GM08714 (cell line): ENCODE results near the gene DENND1B.

Experiments used
- H3K4me3 ChIP-seq: fragments of 200-500 bp; sonication (Bioruptor generic); 2 replicates; pipeline ENCODE4 v1.5.1; 2014; ENCODE audit warnings: mild to moderate bottlenecking, low read length, inconsistent platforms
- ZNF274 ChIP-seq: IDR thresholded peaks from 2 replicates; pipeline ENCODE4 v1.6.1; 2012; ENCODE audit warnings: mild to moderate bottlenecking, low read depth, low read length

The DENND1B gene

DNA sequence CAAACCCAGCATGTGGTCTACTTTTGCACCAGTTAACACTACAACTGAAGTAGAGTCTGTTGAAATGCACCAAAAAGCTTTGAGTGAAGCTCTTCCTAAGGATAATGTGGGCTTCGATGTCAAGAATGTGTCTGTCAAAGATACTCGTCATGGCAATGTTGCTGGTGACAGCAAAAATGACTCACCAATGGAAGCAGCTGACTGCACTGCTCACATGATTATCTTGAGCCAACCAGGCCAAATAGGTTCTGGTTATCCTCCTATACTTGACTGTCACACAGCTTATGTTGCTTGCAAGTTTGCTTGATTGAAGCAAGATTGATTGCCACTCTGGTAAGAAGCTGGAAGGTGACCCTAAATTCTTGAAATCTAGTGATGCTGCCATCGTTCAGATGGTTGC is 85.2 kb downstream of the DENND1B start:
- no peak overlapping the region for H3K4me3 ChIP-seq
- TF ChIP-seq ZNF274: no peak

DNA sequence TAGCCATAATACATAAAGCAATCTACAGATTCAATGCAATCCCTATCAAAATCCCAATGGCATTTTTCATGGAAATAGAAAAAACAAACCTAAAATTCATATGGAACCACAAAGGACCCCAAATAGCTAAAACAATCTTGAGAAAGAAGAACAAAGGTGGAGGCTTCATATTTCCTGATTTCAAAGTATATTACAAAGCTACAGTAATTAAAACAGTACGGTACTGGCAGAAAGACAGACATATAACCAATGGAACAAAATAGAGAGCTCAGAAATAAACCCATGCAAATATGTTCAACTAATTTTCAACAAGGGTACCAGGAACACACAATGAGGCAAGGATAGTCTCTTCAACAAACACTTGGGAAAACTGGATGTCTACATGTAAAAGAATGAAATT is 87.0 kb downstream of the DENND1B start:
- no peak overlapping the region for H3K4me3 ChIP-seq
- TF ChIP-seq ZNF274: no peak

DNA sequence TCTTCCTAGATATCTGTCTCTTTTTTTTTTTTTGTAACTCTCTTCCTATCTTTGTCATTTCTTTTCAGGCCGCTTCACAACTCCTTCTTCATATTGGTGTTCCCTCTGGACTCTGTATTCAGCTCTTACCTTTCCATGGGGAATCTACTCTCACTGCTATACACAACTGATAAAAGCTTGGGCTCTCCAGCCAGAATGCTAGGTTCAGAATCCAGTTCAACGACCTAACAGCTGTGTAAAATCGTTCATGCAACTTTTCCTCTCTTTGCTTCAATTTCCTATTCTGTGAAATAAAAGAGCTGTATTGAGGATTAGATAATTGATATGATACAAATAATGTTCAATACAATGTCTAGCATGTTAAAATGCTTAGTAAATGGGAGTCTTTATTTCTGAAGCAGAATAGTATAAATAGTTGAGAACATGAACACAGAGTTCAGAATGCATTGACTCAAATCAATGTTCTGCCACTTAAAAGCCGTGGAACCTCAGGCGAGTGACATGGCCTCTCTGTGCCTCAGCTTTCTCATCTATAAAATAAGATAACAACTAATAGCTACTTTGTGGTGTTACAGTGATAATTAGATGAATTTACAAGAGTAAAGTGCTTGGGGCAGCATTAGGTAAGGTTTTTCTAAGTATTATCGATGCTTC is 88.5 kb downstream of the DENND1B start:
- TF ChIP-seq ZNF274: no peak
- no peak overlapping the region for H3K4me3 ChIP-seq

DNA sequence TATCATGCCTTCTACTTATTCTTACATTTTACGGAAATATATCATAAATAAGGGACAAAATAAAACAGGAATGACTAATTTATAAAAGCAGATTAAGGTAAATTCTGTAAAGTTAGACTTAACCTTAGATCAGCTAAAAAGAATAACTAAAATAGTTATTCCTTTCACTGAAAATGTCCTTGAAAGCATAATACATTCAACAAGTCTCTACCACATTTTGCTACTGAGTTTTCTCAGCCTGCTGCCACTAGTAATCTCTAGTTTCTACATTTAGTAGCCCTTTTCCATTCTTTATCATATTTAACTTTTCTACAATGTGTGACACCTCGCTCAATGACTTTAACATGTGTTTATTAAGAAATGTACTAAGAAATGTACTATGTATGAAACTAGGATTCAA is 89.0 kb downstream of the DENND1B start:
- H3K4me3 ChIP-seq: no peak overlapping the region
- no peak for TF ChIP-seq ZNF274

DNA sequence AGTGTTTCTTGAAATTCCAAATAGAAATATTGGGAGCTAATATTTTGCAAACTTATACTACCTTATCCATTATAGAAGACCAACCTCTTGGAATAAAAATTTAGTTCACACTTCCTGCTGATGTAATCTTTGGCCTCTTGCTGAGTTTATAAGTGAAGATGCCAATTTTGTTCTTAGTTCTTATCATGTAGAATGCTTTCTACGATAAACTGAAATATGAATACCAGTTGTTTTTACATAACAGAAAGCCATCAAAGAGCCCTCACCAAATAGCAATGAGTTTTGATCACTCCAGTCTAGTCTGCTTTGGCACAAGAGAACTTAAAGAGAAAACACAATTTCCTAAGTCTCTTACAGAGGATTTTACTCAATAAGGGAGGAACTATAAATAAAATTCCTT is 89.5 kb downstream of the DENND1B start:
- no peak for TF ChIP-seq ZNF274
- H3K4me3 ChIP-seq: no peak overlapping the region

DNA sequence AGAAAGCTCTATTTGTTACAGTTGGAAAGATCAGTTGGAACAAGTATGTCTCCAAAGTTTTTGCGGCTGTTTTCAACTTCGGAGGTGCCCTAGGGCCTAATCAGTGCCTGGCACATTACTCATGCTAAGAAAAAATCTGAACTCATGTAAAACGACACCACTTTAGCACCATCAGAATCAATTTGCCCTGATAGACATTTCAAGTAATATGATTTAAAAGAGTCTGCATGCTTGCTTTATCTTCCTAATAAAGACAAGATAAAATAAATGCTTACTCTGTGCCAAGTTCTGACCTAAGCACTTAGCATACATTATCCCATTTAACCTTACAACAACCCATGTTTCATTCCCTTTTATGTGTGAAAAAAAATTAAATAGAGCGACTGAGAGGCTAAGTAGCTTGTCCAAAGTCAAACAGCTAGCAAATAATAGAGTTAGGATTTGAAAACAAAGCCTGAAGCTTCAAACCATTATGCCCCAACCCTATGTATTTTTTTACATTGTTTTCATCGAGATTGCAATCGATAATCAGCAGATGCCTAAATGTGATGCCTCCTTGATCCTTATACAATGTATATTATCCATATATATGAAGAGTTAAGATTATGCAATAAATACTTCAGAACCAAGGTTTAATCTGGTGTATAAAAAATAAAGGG is 91.3 kb downstream of the DENND1B start:
- H3K4me3 ChIP-seq: no peak overlapping the region
- no peak for TF ChIP-seq ZNF274

DNA sequence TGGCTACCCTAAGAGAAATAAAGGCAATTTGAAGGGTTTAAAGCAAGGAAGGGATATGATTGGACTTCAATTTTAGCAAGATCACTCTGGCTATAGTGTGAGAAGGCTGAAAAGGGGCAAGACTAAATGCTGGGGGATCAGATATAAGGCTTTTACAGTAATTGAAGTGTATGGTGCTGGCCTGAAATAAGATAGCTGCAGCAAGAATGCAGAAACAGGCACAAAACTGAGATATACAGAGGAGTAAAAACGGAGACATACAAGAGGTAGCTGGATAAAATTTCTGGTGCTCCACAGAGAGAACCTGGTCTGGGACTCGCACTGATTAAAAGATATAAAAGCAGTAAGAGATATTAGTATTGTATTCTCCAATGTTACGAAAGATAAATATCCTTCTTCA is 92.0 kb downstream of the DENND1B start:
- TF ChIP-seq ZNF274: no peak
- no peak overlapping the region for H3K4me3 ChIP-seq

DNA sequence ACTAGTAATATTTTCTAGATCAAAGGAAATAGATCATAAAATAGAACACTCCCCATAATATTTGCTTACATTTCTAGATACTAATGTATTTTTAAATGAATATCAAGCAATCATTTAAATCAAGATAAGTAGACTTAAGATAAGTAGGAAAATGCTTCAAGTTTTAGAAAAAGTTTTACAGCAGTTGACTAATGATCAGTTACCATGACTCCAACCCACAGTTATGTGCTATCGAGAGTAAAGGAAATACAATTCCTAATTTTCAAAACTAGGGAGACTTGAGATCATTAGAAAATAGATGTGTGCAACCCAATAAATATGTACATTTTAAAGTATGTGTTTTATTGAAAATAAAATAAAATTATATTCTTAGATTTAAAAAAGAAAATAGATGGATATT is 95.0 kb downstream of the DENND1B start:
- no peak overlapping the region for H3K4me3 ChIP-seq
- no peak for TF ChIP-seq ZNF274

DNA sequence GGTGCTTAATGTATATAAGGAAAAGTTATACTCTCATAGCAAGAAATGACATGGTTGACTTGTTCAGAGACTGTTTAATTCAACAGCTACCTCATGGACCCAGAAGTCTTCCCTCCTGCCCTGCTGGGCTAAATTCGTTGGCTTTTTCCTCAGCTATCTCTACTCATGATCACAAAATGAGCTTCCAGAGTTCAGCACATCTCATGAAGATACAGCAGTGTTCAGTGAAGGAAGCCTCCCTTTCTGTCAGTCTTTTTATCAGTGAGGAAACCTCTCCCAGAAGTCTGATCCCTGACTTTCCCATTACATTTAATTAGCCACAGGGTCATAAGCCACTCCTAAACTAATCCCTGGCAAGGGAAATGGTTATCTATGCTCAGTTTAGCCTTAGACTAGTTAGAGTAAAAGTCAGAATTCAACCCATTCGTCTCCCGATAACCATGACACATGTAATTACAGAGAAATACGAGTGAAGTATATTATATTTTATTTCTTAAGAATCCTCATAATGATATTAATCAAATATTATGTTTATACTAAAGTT is 97.5 kb downstream of the DENND1B start:
- H3K4me3 ChIP-seq: no peak overlapping the region
- no peak for TF ChIP-seq ZNF274

DNA sequence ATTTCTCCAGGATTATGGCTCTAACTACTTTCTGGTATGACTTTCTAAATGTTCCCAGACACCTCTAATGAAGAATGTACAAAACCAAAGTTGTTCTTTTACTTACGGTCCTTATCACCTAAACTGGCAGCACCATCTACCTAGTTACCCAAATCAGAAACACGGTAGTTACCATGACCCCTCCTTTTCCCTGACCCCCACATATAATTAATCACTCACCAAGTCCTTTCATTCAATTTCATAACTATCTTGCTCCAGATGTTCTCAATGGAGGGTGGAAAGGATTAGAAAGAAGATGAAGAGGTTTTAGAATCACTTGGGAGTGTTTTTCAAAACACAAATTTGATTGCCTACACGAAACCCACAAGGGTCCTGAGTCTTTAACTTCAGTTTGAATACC is 98.0 kb downstream of the DENND1B start:
- H3K4me3 ChIP-seq: no peak overlapping the region
- no peak for TF ChIP-seq ZNF274

DNA sequence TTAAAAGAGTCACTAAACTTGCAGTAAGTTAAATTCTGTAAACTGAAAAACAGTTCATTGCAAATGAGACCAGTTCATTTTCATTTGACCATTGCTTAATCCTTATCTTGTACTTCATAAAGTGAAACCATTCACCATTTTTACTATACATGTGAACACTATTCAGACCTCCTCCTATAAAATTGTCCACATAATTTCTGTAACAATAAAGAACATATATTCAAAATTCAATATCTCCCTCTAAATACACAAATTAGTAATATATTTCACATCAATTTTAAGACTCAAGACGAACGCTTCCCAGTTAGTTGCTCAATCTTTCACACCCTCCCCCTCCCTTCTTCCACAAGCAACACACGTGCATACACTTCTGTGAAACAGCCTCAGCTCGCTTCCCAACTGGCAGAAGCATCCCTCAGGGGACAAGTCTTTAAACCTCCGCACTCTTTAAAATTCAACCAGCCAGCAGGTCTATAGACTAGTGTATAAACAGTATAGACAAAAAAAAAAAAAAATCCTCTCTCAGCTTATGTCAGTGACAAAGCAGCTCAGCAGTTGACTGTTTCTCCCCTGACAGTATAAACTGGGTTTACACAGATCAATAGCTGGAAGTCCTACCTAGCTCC is 99.6 kb downstream of the DENND1B start:
- no peak for TF ChIP-seq ZNF274
- peak overlapping the region; percentile 36; the same call in 1 of the 2 replicates for H3K4me3 ChIP-seq

DNA sequence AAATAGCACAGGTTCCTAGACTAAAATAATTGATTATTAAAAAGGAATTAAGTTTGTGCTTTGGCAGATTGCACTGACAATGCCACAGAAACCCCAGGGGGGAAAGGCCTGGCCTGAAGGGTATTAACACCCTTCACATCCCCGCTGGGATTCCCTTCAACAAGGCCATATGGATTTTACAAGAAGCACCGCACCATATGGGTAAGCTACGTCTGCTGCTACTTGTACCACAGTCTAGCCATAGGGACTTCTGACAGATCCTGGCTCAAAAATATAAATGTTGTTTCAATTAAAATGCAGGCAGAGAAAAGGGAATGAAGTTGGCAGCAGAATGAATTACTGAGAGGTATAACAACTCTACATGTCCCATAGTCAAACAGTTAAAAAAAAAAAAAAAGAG is 101.0 kb downstream of the DENND1B start:
- TF ChIP-seq ZNF274: no peak

DNA sequence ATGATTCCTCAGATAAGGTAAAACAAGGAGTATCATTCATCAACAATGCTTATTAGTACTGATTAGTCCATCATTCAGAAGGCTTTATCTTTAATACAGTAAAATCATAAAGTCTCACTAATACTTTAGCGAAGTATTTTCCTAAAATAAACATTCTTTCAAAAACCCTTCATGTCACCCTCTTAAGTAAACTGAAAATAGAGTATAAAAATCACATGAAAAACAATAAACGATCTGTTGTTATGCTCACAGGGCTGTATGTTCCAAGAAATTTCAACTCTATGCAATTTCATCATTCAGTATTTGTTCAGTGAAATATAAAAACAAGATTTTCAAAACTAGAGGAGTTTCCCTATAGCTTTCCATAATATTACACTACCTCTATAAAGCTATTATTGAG is 102.0 kb downstream of the DENND1B start:
- TF ChIP-seq ZNF274: no peak
- no peak overlapping the region for H3K4me3 ChIP-seq

More for the DNA sequence above, 101.0 kb downstream of the DENND1B start:
- no peak overlapping the region for H3K4me3 ChIP-seq

DNA sequence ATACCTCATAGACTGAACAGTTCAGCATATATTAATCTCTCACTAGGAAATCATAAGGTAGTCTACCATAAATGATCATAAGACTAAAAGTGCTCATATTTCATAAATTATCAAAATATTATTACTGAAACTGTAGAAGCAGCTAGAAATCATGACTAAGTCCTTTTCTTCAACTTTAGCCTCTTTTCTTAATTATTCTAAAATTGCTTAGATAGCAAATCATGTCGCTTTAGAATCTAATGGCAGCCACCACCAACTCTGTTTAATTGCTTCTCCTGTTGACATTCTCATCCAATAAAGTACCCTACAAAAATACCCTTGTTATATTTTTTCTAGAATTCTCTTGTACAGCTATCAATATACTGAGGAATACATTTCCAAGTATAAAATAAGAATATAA is 102.9 kb downstream of the DENND1B start:
- no peak for TF ChIP-seq ZNF274
- H3K4me3 ChIP-seq: no peak overlapping the region

DNA sequence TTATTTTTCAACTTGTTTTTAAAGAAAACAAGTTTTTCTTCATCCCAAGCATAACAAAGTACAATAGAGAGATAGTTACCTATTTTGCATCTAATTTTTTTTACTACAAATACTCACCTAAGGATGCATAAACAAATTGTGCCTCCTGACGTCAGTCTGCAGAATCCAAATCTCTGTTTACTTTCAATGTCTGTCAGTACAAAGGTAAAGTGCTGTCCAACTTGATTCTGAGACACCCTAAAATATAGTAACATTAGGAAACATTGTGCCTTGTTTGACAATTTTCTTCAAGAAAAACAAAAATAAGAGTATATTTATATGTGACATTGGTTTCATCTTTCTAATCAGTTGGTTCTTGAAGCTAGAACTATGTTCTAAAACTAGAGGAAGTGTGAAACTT is 103.4 kb downstream of the DENND1B start:
- no peak for TF ChIP-seq ZNF274
- H3K4me3 ChIP-seq: no peak overlapping the region
